GM10266 (cell line): Measurements from ENCODE around the gene OCA2.

ENCODE experiments used
- DNase-seq: peaks from one replicate; pipeline ENCODE4 v3.0.0; 2012; ENCODE audit errors: extremely low spot score
- TF ChIP-seq, protein P1 (sequence below): IDR thresholded peaks from 2 replicates; pipeline ENCODE4 v1.5.1; 2012; ENCODE audit warnings: mild to moderate bottlenecking, low read depth; ENCODE audit not compliant: control insufficient read depth, insufficient read depth; ENCODE audit errors: missing control alignments

Gene OCA2

DNA sequence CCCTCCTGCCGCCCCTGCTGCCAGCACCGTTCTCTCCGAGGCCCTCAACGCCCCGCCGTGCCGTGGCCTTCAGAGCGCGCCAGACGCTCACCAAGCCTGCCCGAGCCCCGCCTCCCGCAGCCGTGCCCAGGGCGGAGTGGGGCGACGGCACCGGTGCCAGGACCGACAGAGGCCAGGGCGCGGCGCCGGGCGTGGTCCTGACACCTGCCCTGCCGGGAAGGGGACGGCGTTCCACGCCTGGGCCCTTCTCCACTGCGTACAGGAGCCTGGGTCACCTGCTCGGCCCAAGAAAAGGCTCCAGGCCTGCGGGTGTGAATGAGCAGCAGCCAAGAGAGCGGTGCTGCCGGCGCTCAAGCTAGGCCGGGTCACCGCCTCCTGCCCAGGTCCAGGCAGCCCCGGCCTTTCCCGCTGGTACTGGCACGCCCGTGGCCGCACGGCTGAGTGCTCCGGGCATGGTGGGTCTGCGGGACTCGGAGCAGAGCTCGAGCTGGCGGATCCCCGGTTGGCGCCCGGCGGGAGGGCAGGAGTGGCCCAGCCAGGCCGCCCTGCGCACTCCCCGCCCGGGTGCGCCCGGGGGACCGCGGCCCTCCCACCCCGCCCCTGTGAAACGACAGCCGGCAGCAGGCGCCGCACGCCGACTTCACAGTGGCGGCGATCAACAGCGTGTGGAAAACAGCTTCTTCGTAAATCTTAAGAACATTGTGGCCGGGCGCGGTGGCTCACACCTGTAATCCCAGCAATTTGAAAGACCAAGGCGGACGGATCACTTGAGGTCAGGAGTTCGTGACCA is 4.2 kb downstream of the OCA2 start:
- TF ChIP-seq, protein P1, sequence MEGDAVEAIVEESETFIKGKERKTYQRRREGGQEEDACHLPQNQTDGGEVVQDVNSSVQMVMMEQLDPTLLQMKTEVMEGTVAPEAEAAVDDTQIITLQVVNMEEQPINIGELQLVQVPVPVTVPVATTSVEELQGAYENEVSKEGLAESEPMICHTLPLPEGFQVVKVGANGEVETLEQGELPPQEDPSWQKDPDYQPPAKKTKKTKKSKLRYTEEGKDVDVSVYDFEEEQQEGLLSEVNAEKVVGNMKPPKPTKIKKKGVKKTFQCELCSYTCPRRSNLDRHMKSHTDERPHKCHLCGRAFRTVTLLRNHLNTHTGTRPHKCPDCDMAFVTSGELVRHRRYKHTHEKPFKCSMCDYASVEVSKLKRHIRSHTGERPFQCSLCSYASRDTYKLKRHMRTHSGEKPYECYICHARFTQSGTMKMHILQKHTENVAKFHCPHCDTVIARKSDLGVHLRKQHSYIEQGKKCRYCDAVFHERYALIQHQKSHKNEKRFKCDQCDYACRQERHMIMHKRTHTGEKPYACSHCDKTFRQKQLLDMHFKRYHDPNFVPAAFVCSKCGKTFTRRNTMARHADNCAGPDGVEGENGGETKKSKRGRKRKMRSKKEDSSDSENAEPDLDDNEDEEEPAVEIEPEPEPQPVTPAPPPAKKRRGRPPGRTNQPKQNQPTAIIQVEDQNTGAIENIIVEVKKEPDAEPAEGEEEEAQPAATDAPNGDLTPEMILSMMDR, result no peak
- DNase-seq, result no peak

DNA sequence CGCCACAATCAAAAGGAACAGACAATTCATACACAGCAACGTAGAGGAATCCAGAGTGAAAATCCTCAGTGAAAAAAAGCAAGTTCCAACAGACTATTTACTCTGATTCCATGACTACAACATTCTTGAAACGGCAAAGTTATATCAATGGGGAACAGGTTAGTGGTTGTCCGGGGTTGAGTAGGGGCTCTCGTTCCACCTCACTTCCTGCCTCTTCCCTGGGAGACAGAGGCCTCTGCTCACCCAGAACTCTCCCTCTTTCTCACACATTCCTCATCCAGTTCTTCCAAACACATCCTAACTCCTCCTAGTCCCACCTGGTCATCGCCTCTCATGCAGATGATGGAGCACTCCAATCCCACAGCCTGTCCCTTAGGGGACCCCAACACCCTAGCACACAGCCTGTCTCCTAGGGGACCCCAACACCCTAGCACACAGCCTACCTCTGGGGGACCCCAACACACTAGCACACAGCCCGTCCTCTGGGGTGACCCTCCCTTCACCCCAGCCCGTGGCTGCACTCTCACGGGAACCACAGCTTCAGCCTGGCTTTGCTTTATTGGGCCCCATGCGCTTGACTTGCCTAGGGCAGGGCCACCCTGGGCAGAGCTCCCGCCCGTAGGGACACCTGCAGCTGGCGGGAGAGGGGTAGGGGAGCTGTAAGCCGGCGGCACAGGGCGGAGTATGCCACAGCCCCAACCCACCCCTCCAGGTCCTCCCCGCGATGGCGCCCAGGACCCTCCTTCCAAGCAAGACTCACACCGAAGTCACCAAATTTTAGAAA is 5.2 kb downstream of the OCA2 start:
- TF ChIP-seq, protein P1, result no peak
- DNase-seq, result no peak

DNA sequence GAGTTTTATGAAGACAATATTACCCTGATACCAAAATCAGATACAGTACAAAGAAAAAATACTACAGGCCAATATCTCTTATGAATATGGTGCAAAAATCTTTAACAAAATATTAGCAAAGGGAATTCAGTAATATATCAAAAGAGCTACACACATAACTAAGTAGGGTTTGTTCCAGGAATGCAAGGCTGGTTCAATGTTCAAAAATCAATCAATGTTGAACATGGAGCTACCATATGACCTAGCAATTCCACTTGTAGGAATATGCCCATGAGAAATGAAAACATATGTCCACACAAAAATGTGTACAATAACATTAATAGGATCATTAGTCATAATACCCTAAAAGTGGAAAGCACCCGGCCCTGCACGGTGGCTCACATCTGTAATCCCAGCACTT is 7.8 kb downstream of the OCA2 start:
- TF ChIP-seq, protein P1, result no peak

DNA sequence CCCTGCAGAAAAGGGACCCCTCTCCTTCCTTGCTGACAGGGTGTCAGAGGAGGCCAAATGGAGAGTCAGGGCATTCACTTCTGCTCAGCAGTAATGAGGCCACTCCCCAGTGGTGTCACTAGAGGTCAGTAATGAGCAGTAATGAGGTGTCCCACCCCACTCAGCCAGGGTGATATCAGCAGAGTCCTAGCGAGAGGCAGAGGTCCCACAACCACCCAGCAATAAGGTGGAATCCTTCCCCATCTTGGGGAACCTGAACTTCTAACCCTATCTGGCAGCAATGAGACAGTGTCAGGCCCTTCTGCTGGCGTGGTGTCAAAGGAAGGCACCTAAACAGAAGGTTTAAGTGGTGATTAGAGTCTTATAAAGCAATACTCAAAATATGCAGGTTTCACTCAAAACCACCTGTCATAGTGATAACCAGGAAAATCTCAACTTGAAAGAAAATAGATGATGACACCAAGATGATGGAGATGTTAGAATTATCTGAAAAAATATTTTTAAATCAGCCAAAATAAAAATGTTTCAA is 12.9 kb downstream of the OCA2 start:
- peak; percentile 83 for DNase-seq
- TF ChIP-seq, protein P1, result peak; percentile 80

More for the DNA sequence above, 7.8 kb downstream of the OCA2 start:
- DNase-seq, result no peak

DNA sequence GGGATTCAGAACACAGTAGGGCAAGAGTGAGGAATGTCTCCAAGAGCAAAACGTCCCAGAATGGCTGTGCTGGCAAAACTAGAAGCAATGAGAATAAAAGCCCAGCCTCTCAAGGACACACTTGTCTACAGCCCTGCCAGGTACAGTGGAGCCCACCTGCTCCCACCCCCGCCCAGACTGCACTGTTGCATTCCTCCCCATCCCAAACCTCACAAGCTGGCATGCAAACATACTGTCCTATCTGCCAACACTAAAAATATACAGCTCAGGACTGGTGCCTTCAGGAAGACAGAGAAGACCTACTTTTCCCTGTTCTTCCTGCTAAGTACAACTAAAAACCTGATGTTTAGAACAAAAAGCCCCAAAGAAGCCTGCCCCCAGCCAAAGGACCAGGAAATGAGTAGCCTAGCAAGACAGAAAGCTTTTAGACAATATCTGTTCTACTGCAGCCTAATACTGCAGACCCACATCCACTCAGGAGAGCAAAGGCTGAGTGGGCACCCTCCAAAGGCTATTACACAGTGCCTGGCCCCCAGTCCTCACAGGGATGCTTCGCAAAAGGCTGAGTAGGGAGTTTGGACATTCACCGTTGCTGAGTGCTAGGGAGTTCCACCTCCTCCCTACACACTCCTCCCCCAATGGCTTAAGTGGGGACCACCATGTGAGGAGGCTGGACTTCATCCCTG is 13.5 kb downstream of the OCA2 start:
- no peak for DNase-seq
- TF ChIP-seq, protein P1, result no peak

DNA sequence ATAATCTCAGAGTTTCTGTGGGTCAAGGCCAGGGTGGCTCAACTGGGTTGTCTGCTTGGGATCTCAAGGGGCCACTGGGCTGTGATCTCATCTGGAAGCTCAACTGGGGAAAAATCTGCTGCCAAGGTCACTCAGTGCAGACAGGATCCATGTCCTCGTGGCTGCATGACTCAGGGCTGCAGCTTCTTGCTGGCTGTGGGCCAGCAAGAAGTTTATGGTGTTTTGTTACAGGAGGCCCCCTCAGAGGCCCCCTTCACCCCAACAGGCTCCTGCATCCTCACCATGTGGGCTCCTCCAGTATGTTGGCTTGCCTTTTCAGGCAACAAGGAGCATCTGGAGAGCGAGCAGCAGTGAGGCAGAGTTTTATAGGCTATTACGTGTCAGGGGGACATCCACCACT is 14.6 kb downstream of the OCA2 start:
- TF ChIP-seq, protein P1, result no peak
- no peak for DNase-seq
